ENCODE data around the gene CITED4.

The CITED4 gene

GRCh38 chr1:40844079-40844478 lies 18.1 kb downstream of the CITED4 start:
- no peak for DNase-seq (ENCODE audit: extremely low read depth, low read depth)
- TF ChIP-seq CTCF (IDR thresholded peaks at IDR 0.05; ENCODE audit: low read depth, low read length), result no peak

GRCh38 chr1:40842691-40843090 lies 19.5 kb downstream of the CITED4 start:
- no peak for DNase-seq (ENCODE audit: extremely low read depth, low read depth)
- TF ChIP-seq CTCF (IDR thresholded peaks at IDR 0.05; ENCODE audit: low read depth, low read length), result no peak

GRCh38 chr1:40842207-40842606 lies 20.0 kb downstream of the CITED4 start:
- no peak for TF ChIP-seq CTCF (IDR thresholded peaks at IDR 0.05; ENCODE audit: low read depth, low read length)
- no peak for DNase-seq (ENCODE audit: extremely low read depth, low read depth)

GRCh38 chr1:40841602-40842001 lies 20.6 kb downstream of the CITED4 start:
- TF ChIP-seq CTCF (IDR thresholded peaks at IDR 0.05; ENCODE audit: low read depth, low read length), result no peak
- DNase-seq (ENCODE audit: extremely low read depth, low read depth), result no peak

GRCh38 chr1:40840526-40841323 lies 21.4 kb downstream of the CITED4 start:
- DNase-seq (ENCODE audit: extremely low read depth, low read depth), result no peak
- TF ChIP-seq CTCF (IDR thresholded peaks at IDR 0.05; ENCODE audit: low read depth, low read length), result no peak

- no peak for TF ChIP-seq CTCF (IDR thresholded peaks at IDR 0.05; ENCODE audit: low read depth, low read length)
- no peak for DNase-seq (ENCODE audit: extremely low read depth, low read depth)
Measured at GRCh38 chr1:40839943-40840335, 22.2 kb downstream of the CITED4 start.

GRCh38 chr1:40838980-40839942 lies 22.9 kb downstream of the CITED4 start:
- TF ChIP-seq CTCF (IDR thresholded peaks at IDR 0.05; ENCODE audit: low read depth, low read length), result no peak

More at GRCh38 chr1:40838980-40839942, 22.9 kb downstream of the CITED4 start:
- no peak for DNase-seq (ENCODE audit: extremely low read depth, low read depth)

All from AG09319 (cell line).